ENCODE results near the gene CCL14.

GRCh38 chr17:35984140-35984539 is 2.4 kb downstream of the CCL14 start:
- no peak for TF ChIP-seq CTCF (IDR thresholded peaks at IDR 0.05)
- no peak for TF ChIP-seq POLR2A (IDR thresholded peaks at IDR 0.05)

All from esophagus squamous epithelium (tissue), 4 donors.